ENCODE data around the gene RAB6B.

RAB6B gene

GRCh38 chr3:133834621-133835417 lies 60.9 kb downstream of the RAB6B start:
- no peak for DNase-seq

DNA sequence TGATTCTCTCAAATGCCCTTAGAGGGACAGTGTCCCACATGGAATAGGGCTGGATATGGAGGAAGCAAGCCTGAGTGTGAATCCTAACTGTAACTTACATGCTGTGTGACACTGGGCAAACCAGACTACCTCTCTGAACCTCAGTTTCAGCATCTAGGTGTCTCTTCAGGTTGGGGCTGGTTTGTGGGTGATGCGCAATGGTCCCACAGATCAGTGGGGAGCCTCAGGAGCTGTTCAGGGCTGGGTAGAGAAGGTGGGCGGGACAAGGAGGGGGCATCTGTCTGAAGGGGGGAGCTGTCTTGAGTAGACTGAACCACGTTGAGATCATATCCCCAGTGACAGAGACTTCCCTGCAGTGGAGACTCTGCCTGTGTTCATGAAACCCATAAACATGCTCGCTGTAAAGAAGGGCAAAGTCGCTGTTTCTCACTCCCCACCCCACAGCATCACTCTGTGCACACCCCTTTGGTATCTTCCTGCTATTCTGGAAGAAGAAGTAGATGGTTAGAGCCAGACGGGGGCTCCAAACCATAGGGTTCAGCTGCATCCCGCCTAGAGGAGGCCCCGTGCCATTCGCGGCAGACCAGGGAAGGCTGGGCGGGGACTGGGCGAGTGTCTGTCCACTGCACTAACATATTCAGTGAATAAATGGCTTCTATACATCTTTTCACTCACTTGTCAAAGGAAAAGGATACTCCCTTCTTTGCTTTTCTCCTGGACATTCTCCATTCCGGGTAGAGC lies 61.6 kb downstream of the RAB6B start:
- DNase-seq: no peak

- DNase-seq: no peak
Observed at GRCh38 chr3:133833267-133833666, 62.4 kb downstream of the RAB6B start.

DNA sequence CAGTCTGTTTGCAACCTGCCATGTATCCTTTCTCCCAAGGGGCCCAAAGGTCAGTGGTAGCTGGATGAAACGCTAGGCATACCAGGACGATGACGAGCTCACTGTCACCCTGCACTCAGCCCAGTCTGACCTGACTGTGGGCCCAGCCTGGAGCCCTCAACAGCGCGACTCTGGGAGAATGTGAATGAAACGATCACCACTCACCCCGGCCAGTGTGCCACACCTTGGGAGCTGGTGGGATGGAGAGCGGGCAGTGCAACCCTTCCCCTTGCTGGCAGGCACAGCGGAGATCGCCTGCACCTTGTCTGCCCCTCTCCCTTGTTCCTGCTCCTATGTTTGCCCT lies 62.9 kb downstream of the RAB6B start:
- no peak for DNase-seq

- no peak for DNase-seq
Observed at GRCh38 chr3:133831966-133832801, 63.5 kb downstream of the RAB6B start.

GRCh38 chr3:133830071-133830470 lies 65.6 kb downstream of the RAB6B start:
- DNase-seq: no peak

- no peak for DNase-seq
Observed at GRCh38 chr3:133829310-133829707, 66.4 kb downstream of the RAB6B start.

DNA sequence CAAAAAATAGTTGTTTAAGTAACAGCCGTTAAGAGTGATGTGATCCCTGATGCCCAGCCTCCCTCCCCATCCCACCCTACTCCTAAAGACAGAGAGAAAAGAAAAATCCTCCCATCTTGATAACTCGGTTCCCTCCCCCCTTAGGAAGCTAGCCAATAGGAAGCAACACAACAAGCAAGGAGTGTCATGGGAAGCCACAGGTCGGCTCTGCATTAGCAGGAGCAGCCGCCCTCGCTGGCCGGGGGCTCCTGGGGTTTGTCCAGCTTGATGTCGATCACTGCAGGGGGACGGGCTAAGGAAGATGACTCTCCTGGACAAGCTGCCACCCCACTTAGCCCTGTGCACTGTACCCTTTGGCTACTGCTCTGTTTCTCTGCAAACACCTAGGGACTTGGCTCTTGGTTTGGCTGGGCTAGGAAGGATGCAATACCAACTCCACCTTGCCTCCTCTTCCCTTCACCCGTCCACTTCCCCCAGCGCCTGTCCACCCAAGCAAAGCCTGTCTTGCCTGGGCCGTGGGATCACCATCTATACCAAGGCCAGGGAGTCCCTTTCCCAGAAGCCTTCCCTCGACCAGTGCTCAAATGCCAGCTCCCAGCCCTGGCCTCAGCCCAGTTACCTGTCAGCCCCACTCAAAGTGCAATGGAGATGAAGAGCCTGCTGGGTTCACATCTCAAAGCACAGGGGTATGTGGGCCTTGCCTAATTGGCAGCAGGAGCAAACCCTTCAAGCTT lies 66.9 kb downstream of the RAB6B start:
- no peak for DNase-seq

DNA sequence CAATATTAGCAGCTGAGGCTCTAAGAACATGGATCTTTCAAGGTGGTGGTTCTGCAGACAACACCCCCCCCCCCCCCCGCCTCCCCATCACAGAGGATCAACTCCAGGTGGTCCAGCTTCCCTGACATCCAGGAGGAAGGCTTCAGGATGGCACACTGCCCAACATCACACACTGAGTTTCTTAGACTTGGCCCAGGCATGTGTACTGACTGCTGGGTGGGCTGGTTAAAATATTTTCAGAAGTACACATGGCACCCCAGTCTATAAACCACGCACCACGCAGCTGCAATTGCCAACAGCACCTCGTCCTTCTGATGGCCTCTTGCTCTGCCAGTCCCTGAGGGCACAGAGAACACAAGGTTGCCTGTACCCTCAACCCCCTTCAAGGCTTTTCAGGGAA lies 68.0 kb downstream of the RAB6B start:
- no peak for DNase-seq

DNA sequence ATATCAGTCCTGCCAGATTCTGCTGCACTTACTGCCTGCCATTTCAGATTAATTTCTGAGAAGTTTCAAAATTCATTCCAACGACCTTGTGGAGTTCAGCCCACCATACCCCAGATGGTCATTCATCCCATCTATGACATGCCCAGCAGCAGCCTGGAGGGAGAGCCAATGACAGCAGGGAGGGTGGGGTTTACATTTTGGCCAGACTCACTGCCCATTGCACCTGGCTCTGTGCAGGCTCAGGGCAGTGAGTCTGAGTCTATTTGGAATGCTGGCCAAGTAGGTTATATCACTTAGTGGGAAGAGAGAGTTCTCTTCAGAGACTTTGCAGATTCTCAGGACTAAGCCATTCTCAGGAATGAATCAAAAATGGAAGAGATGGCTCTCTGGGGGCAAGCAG lies 68.5 kb downstream of the RAB6B start:
- DNase-seq: no peak

DNA sequence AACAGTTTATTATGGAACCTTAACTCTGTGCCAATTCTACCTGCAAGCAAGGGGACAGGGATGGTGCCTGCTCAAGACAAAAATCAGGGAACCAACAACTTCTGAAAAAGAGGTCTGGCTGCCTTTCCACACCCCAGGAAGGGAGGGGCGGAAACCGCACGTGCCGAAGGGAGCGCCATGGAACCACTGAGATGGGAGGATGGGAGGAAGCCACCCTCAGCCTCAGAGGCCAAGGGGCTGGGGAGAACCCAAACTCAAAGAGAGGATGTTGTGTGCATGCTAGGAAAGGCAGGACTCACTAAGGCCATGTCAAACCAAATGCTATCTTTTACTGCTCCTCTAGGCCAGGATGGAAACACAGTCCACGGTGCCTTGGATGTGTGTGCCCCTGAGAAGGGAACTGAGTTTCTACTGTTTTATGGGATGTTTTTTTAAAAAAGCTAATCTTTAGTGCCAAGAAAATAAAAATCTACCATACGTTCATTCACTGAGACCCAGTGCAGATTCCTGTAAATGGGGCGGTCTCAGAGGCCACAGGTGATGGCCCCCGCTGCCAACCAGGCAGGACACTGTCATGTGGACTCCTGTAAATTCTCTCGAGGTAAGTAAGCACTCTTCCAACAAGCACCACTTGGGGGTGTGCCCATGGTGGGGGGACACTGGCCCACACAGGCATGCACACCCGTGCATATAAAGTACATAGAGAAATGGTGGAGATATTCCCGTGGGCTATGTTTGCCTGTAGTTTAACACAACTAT lies 69.5 kb downstream of the RAB6B start:
- DNase-seq: no peak

DNA sequence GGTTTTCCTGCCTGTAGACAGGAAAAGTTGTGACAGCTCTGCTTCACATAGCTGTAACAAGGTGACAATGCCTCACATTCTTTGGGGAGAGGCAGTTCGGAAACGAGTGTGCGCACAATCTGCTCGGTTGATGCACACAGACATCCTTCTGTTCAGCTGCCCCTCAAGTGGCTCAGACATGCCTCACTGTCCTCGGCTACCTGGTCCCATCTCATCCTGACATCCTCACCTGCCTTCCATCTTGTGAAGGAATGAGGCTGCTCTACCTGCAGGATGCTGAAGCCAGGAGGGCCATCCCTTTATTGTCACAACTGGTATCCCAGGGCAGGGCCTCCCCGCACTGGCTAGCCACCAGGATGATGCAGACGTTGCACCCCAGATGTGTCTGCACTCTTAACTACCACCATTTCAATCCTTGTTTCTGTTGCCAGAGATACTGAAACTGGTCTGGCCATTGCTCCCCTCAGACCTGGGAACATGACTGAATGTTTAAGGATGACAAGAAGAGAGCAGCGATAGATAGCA lies 70.7 kb downstream of the RAB6B start:
- no peak for DNase-seq

GRCh38 chr3:133821767-133822638 lies 73.7 kb downstream of the RAB6B start:
- DNase-seq: no peak

- DNase-seq: no peak
Observed at GRCh38 chr3:133820889-133821675, 74.6 kb downstream of the RAB6B start.

DNA sequence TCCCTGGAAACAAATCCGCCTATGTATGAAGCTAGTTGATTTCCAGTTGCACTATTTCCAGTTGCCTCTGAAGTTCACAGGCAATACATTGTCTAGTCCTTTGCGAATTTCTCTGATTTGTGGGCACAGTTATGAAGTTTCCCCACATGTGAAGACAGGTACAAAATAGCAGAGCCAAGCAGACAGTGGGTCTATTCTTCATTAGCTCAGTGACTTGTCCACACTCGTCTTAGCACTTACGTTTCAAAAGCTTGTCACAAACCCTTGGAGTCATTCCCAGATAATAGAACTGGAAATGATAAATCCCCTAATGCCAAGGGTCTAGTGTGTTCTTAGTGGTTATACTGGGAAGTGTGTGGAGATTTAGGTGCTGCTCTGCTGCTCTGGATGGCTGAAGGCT lies 75.6 kb downstream of the RAB6B start:
- no peak for DNase-seq

GRCh38 chr3:133815386-133815785 lies 80.3 kb downstream of the RAB6B start:
- no peak for DNase-seq

DNA sequence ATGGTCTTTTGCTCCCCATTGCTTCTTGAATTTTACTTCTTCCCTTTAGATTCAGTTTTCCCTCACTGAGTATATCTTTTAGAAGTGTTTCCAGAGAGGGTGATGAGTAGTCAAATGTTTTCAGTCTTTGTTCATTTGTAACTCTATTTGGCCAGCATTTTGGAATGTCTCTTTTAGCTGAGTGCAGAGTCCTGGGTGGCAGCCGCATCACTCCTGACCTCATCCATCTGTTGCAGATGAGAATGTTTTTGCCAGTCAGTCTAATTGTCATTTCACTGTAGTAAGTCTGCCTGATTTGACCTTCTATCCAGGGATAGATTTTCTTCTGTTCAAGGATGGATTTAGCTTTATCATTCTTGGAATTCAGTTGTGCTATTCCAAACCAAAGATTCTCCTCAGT lies 82.8 kb downstream of the RAB6B start:
- no peak for DNase-seq

- peak; percentile 87 to 93 (median 90) for DNase-seq
Observed at GRCh38 chr3:133805702-133806475, 89.8 kb downstream of the RAB6B start, which contains the start of gene SRPRB. Gene SRPRB (plus strand): TSS chr3:133805815. CDS start chr3:133805849, 34 bp downstream.

DNA sequence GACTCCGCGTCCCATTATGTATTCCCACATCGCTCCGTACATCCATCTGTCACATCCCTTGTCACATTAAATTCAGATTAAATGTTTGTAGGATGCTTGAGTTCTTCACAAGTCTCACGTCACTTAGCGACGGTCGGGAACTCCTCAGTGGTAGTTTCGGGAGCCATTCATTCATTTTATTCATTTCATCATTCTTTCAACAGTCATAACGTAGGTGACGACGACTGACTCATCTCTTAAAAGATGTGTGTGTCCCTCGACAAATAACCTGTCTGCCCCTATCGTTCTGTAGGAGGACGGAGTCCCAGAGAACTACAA lies 90.3 kb downstream of the RAB6B start:
- DNase-seq: no peak

Data from activated naive CD4-positive, alpha-beta T cell (primary cell).